Trophoblast cell (in vitro differentiated cells and primary cell): ENCODE data around the gene C1QTNF12.

Source experiments
- DNase-seq, 2 donors: peaks; one replicate each; pipeline ENCODE4 v3.0.0-alpha.2; 2016
- H2AFZ ChIP-seq: 2 replicates; pipeline ENCODE4 v1.6.1; 2013; ENCODE audit warnings: low read length, moderate library complexity, mild to moderate bottlenecking; ENCODE audit not compliant: insufficient read depth, poor library complexity
- H2AK5ac ChIP-seq: 2 replicates; pipeline ENCODE4 v1.6.1; 2013; ENCODE audit warnings: mild to moderate bottlenecking, low read length
- H2BK120ac ChIP-seq: 2 replicates; pipeline ENCODE4 v1.6.1; 2013; ENCODE audit warnings: low read length, mild to moderate bottlenecking, moderate library complexity; ENCODE audit not compliant: insufficient read depth, poor library complexity
- H2BK12ac ChIP-seq: 2 replicates; pipeline ENCODE4 v1.6.1; 2013; ENCODE audit warnings: mild to moderate bottlenecking, low read length, moderate library complexity
- H2BK5ac ChIP-seq: 2 replicates; pipeline ENCODE4 v1.6.1; 2013; ENCODE audit warnings: low read length, low read depth, moderate library complexity, mild to moderate bottlenecking; ENCODE audit not compliant: poor library complexity
- H3K14ac ChIP-seq: 2 replicates; pipeline ENCODE4 v1.6.1; 2013; ENCODE audit warnings: mild to moderate bottlenecking, low read length
- H3K18ac ChIP-seq: 2 replicates; pipeline ENCODE4 v1.6.1; 2013; ENCODE audit warnings: mild to moderate bottlenecking, low read length
- H3K23ac ChIP-seq: 2 replicates; pipeline ENCODE4 v1.6.1; 2013; ENCODE audit warnings: low read length
- H3K27ac ChIP-seq: 2 replicates; pipeline ENCODE4 v1.5.1; 2013; ENCODE audit warnings: low read depth, mild to moderate bottlenecking, inconsistent platforms, low read length, moderate library complexity
- H3K27me3 ChIP-seq: 2 replicates; pipeline ENCODE4 v1.6.1; 2013; ENCODE audit warnings: inconsistent platforms, mild to moderate bottlenecking, low read length, moderate library complexity; ENCODE audit not compliant: insufficient read depth
- H3K36me3 ChIP-seq, 2 experiments: 1 replicate in 1 of 2; 2 replicates in 1 of 2; pipeline ENCODE4 v1.6.1; 2013; ENCODE audit warnings: low read length in 2 of 2, mild to moderate bottlenecking in 2 of 2, moderate library complexity in 1 of 2; ENCODE audit not compliant: insufficient read depth in 2 of 2, control insufficient read depth in 1 of 2
- H3K4ac ChIP-seq: 2 replicates; pipeline ENCODE4 v1.6.1; 2013; ENCODE audit warnings: low read depth, mild to moderate bottlenecking, low read length, moderate library complexity
- H3K4me1 ChIP-seq, 2 experiments: 1 replicate in 1 of 2; 2 replicates in 1 of 2; pipeline ENCODE4 v1.6.1; 2013; ENCODE audit warnings: low read length in 2 of 2, mild to moderate bottlenecking in 2 of 2, moderate library complexity in 1 of 2; ENCODE audit not compliant: insufficient read depth in 2 of 2, control insufficient read depth in 1 of 2
- H3K4me2 ChIP-seq: 2 replicates; pipeline ENCODE4 v1.6.1; 2013; ENCODE audit warnings: inconsistent platforms, mild to moderate bottlenecking, low read length, moderate library complexity
- H3K4me3 ChIP-seq: 2 replicates; pipeline ENCODE4 v1.5.1; 2013; ENCODE audit warnings: mild to moderate bottlenecking, low read depth, low read length, inconsistent platforms
- H3K79me1 ChIP-seq: one replicate; pipeline ENCODE4 v1.6.1; 2013; ENCODE audit warnings: low read length
- H3K79me2 ChIP-seq: 2 replicates; pipeline ENCODE4 v1.6.1; 2013; ENCODE audit warnings: low read length, mild to moderate bottlenecking; ENCODE audit not compliant: control insufficient read depth, insufficient read depth, poor library complexity
- H3K9ac ChIP-seq: 2 replicates; pipeline ENCODE4 v1.6.1; 2013; ENCODE audit warnings: mild to moderate bottlenecking, low read length
- H3K9me3 ChIP-seq: 2 replicates; pipeline ENCODE4 v1.6.1; 2013; ENCODE audit warnings: low read depth, mild to moderate bottlenecking, control low read depth, inconsistent platforms, low read length; ENCODE audit not compliant: insufficient read depth
- H4K12ac ChIP-seq: 2 replicates; pipeline ENCODE4 v1.6.1; 2013; ENCODE audit warnings: low read depth, mild to moderate bottlenecking, low read length, moderate library complexity
- H4K8ac ChIP-seq: 2 replicates; pipeline ENCODE4 v1.6.1; 2013; ENCODE audit warnings: low read depth, mild to moderate bottlenecking, low read length, moderate library complexity
- H4K91ac ChIP-seq: one replicate; pipeline ENCODE4 v1.6.1; 2013; ENCODE audit warnings: low read depth, mild to moderate bottlenecking, low read length, moderate library complexity
- WGBS: extraction: QIAGEN DNeasy Blood & Tissue Kit; methylation state at CpG from one replicate; pipeline ENCODE4 v1.1.7; 2013; ENCODE audit warnings: missing lambda C conversion rate; ENCODE audit not compliant: insufficient read length, insufficient coverage; ENCODE audit errors: extremely low coverage; 5-methylcytosine and 5-hydroxymethylcytosine counted together

The C1QTNF12 gene

GRCh38 chr1:1262758-1263157 is 16.2 kb upstream of the C1QTNF12 start:
- no peak overlapping the region for H4K91ac ChIP-seq
- no peak overlapping the region for H4K12ac ChIP-seq
- H3K36me3 ChIP-seq: peaks cover 71 to 74% of the 10 kb centered on the region in 2 experiments
- H3K9ac ChIP-seq: no peak overlapping the region
- no peak overlapping the region for H3K4me2 ChIP-seq
- H3K14ac ChIP-seq: no peak overlapping the region
- no peak overlapping the region for H4K8ac ChIP-seq
- no peak overlapping the region for H2BK120ac ChIP-seq
- H3K27ac ChIP-seq: no peak overlapping the region
- H3K9me3 ChIP-seq: peaks cover 5% of the 10 kb centered on the region
- H2AK5ac ChIP-seq: no peak overlapping the region
- no peak overlapping the region for H3K4me3 ChIP-seq
- H2AFZ ChIP-seq: no peak overlapping the region
- no peak overlapping the region for H2BK12ac ChIP-seq
- peaks cover 0 to 4% of the 10 kb centered on the region in 2 experiments for H3K4me1 ChIP-seq
- H3K79me1 ChIP-seq: no peaks in the 10 kb centered on the region
- no peak for DNase-seq
- H3K23ac ChIP-seq: no peak overlapping the region
- no peak overlapping the region for H2BK5ac ChIP-seq
- WGBS: no CpG with 5 or more reads among the region's 8 CpGs
- no peaks in the 10 kb centered on the region for H3K27me3 ChIP-seq
- no peaks in the 10 kb centered on the region for H3K79me2 ChIP-seq
- no peak overlapping the region for H3K4ac ChIP-seq
- no peak overlapping the region for H3K18ac ChIP-seq

DNA sequence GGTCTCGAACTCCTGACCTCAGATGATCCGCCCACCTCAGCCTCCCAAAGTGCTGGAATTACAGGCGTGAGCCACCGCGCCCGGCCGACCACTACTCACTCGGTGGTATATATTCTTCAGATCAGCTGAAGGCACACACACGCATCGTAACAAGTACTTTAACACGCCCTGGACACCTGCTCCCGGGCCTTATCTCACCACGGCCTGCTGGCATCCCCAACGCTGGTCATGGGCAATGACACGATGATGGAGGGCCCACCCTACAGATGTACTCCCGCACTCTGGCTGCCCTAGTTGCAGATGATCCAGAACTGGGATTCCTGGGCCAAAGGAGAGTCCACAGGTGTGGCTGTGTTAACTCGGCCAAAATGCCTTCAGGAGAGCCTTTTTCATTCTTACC is 15.5 kb upstream of the C1QTNF12 start:
- H3K27me3 ChIP-seq: no peaks in the 10 kb centered on the region
- DNase-seq: no peak
- no peak overlapping the region for H3K9ac ChIP-seq
- no peak overlapping the region for H2AK5ac ChIP-seq
- H3K4me2 ChIP-seq: no peak overlapping the region
- no peak overlapping the region for H2AFZ ChIP-seq
- H3K36me3 ChIP-seq: peaks cover 69 to 72% of the 10 kb centered on the region in 2 experiments
- H3K4ac ChIP-seq: no peak overlapping the region
- no peak overlapping the region for H4K8ac ChIP-seq
- no peak overlapping the region for H3K27ac ChIP-seq
- H3K23ac ChIP-seq: no peak overlapping the region
- no peak overlapping the region for H3K4me3 ChIP-seq
- H2BK5ac ChIP-seq: no peak overlapping the region
- H3K4me1 ChIP-seq: peaks cover 0 to 4% of the 10 kb centered on the region in 2 experiments
- no CpG with 5 or more reads among the region's 17 CpGs for WGBS
- H3K14ac ChIP-seq: no peak overlapping the region
- H2BK120ac ChIP-seq: no peak overlapping the region
- H3K18ac ChIP-seq: no peak overlapping the region
- H4K12ac ChIP-seq: no peak overlapping the region
- H3K79me1 ChIP-seq: no peaks in the 10 kb centered on the region
- H2BK12ac ChIP-seq: no peak overlapping the region
- H3K79me2 ChIP-seq: no peaks in the 10 kb centered on the region
- no peak overlapping the region for H4K91ac ChIP-seq
- peaks cover 5% of the 10 kb centered on the region for H3K9me3 ChIP-seq

DNA sequence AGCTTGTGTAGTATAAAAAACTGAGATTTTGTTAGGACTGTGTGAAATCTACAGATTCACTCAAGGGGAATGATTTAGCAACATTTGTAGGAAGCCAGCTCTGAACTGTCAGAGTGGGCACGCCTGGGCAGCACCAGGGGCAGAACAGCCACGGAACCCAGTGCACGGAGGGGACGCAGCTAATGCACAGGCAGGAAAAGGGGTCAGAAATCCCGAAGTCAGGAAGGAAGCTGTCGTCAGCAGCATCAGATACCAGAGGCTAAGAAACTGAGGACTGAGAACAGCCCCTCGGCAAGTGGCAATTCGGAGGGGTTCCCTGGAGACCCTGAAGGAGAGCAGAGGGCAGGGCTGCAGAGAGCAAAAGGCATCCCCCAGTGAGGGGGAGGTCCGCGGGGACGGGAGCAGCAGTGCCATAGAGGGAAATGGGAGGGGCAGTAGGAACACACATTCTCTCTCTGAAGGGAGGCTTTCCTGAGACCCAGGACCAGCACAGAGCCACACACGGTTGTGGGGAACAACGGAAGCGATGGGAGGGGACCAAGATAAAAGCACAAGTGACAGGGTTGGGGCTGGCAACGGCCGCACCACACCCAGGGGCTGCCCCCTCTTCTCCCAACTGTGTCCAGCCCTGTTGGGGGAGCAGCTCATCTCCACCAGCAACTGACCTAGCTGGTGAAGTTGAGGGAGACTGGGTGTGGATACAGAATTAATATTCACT is 14.5 kb upstream of the C1QTNF12 start:
- Histone ChIP-seq H3K18ac (no peak overlapping the region), H2AFZ (no peak overlapping the region), H3K4me1 (peaks cover 0 to 4% of the 10 kb centered on the region in 2 experiments), H4K91ac (no peak overlapping the region), H4K8ac (no peak overlapping the region), H2BK5ac (no peak overlapping the region), H3K36me3 (peaks cover 74 to 75% of the 10 kb centered on the region in 2 experiments), H3K9ac (no peak overlapping the region), H3K27me3 (no peaks in the 10 kb centered on the region), H3K4me2 (no peak overlapping the region), H3K4ac (no peak overlapping the region), H2AK5ac (no peak overlapping the region), H3K79me2 (no peaks in the 10 kb centered on the region), H3K79me1 (no peaks in the 10 kb centered on the region), H3K27ac (no peak overlapping the region), H2BK120ac (no peak overlapping the region), H4K12ac (no peak overlapping the region), H3K23ac (no peak overlapping the region), H3K9me3 (peaks cover 5% of the 10 kb centered on the region), H3K14ac (no peak overlapping the region), H3K4me3 (no peak overlapping the region), H2BK12ac (no peak overlapping the region)
- DNase-seq: no peak
- WGBS: no CpG with 5 or more reads among the region's 16 CpGs

GRCh38 chr1:1259951-1260600 is 13.6 kb upstream of the C1QTNF12 start:
- DNase-seq: no peak
- H3K79me1 ChIP-seq: no peaks in the 10 kb centered on the region
- peaks cover 6% of the 10 kb centered on the region for H3K9me3 ChIP-seq
- no peak overlapping the region for H3K23ac ChIP-seq
- H4K8ac ChIP-seq: no peak overlapping the region
- no peak overlapping the region for H2BK12ac ChIP-seq
- no peaks in the 10 kb centered on the region for H3K27me3 ChIP-seq
- no peak overlapping the region for H3K9ac ChIP-seq
- H3K18ac ChIP-seq: no peak overlapping the region
- no peak overlapping the region for H2BK5ac ChIP-seq
- no peak overlapping the region for H2BK120ac ChIP-seq
- no peak overlapping the region for H4K91ac ChIP-seq
- peaks cover 74 to 75% of the 10 kb centered on the region in 2 experiments for H3K36me3 ChIP-seq
- peaks cover 0 to 2% of the 10 kb centered on the region in 2 experiments for H3K4me1 ChIP-seq
- H2AFZ ChIP-seq: no peak overlapping the region
- no peak overlapping the region for H3K4me2 ChIP-seq
- no peak overlapping the region for H4K12ac ChIP-seq
- H3K14ac ChIP-seq: no peak overlapping the region
- H3K4me3 ChIP-seq: no peak overlapping the region
- no CpG with 5 or more reads among the region's 26 CpGs for WGBS
- no peak overlapping the region for H3K4ac ChIP-seq
- H3K79me2 ChIP-seq: no peaks in the 10 kb centered on the region
- no peak overlapping the region for H3K27ac ChIP-seq
- H2AK5ac ChIP-seq: no peak overlapping the region
